ENCODE data around the gene MTCH1. TPM values are rescaled to one million over a fixed set of nuclear protein-coding genes. Genes with fewer than 3 reads are reported as not detected.
"Not testable (repeated sequence)": the region's sequence is repeated elsewhere in the genome, so short reads cannot be mapped to it uniquely, and the experiment has no call there.

Gene MTCH1
- total RNA-seq, 2 experiments from 2014 or later, result 231 to 239 TPM

DNA sequence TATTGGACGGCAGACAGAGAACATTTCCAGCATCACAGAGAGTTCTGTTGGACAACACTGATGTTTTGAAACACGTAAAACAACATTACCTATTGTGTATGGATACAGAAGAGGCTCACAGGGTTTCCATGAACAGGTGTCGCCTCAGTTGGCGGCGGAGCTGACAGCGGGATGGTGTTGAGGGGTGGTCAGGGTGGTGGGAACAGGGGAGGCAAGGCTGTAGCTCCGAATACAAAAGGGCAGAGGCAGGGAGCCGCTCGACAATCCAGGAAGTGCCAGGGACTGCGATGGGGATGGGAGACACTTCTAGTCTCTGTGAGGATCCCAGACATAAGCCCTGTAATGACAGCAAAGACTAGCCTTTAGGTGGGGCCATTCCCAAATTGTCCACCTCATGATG, 46.0 kb downstream of the MTCH1 start:
- DNase-seq, result no peak
- H3K27me3 ChIP-seq (ENCODE audit: control insufficient read depth in 1 of 2, insufficient read depth in 2 of 2, low read length in 2 of 2), result no peaks in the 10 kb centered on the region
- Mint-ChIP-seq H3K9me3 (no peaks in the 10 kb centered on the region), H3K27me3 (no peaks in the 10 kb centered on the region), H3K36me3 (ENCODE audit: low read depth) (no peaks in the 10 kb centered on the region), H3K27ac (no peak overlapping the region), H3K4me3 (no peak overlapping the region), H3K4me1 (ENCODE audit: low read depth) (no peaks in the 10 kb centered on the region)
- no peak overlapping the region for H3K4me3 ChIP-seq (ENCODE audit: low read length)
- CTCF ChIA-PET, result no interaction called here
- no peaks in the 10 kb centered on the region for H3K4me1 ChIP-seq (ENCODE audit: insufficient read depth, low read length)
- intact Hi-C loops (cut with DNase I, micrococcal nuclease), result no loop called here
- ATAC-seq (ENCODE audit: poor library complexity), result no peak
- H3K36me3 ChIP-seq (ENCODE audit: insufficient read depth, low read length), result no peaks in the 10 kb centered on the region
- POLR2A ChIA-PET, result no interaction called here
- H3K9me3 ChIP-seq (ENCODE audit: control insufficient read depth in 1 of 2, insufficient read depth in 1 of 2, low read length in 2 of 2), result no peaks in the 10 kb centered on the region
- H3K27ac ChIP-seq (ENCODE audit: low read depth in 1 of 2, low read length in 2 of 2), result no peak overlapping the region
- TF ChIP-seq, protein P1, sequence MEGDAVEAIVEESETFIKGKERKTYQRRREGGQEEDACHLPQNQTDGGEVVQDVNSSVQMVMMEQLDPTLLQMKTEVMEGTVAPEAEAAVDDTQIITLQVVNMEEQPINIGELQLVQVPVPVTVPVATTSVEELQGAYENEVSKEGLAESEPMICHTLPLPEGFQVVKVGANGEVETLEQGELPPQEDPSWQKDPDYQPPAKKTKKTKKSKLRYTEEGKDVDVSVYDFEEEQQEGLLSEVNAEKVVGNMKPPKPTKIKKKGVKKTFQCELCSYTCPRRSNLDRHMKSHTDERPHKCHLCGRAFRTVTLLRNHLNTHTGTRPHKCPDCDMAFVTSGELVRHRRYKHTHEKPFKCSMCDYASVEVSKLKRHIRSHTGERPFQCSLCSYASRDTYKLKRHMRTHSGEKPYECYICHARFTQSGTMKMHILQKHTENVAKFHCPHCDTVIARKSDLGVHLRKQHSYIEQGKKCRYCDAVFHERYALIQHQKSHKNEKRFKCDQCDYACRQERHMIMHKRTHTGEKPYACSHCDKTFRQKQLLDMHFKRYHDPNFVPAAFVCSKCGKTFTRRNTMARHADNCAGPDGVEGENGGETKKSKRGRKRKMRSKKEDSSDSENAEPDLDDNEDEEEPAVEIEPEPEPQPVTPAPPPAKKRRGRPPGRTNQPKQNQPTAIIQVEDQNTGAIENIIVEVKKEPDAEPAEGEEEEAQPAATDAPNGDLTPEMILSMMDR (IDR thresholded peaks at IDR 0.05), result no peak

DNA sequence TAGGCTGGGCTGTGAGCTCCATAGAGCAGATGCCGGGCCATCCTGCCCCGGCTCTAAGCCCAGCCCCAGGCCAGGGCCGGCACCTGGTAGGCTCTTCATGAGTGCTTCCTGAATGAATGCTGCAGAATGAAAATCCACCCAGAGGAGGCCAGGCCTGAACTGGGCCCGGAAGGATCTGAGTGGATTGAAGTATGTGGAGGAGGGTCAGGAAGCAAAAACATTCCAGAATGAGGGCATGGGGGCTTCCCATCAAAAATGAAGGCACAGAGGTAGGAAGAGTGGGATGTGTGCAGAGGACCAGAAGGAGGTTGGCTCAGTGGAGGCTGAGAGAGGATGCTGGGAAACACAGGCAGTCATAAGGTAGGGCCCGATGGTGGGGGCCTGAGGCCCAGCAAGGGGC, 47.0 kb downstream of the MTCH1 start:
- H3K27ac ChIP-seq (ENCODE audit: low read depth in 1 of 2, low read length in 2 of 2); H3K27me3 ChIP-seq (ENCODE audit: control insufficient read depth in 1 of 2, insufficient read depth in 2 of 2, low read length in 2 of 2); H3K36me3 ChIP-seq (ENCODE audit: insufficient read depth, low read length); H3K4me3 Mint-ChIP-seq; DNase-seq; POLR2A ChIA-PET; intact Hi-C loops (cut with DNase I, micrococcal nuclease); ATAC-seq (ENCODE audit: poor library complexity); CTCF ChIA-PET; H3K4me1 Mint-ChIP-seq (ENCODE audit: low read depth); H3K4me3 ChIP-seq (ENCODE audit: low read length); H3K9me3 ChIP-seq (ENCODE audit: control insufficient read depth in 1 of 2, insufficient read depth in 1 of 2, low read length in 2 of 2); H3K36me3 Mint-ChIP-seq (ENCODE audit: low read depth); H3K27me3 Mint-ChIP-seq; H3K27ac Mint-ChIP-seq; H3K9me3 Mint-ChIP-seq; H3K4me1 ChIP-seq (ENCODE audit: insufficient read depth, low read length): not testable (repeated sequence)

DNA sequence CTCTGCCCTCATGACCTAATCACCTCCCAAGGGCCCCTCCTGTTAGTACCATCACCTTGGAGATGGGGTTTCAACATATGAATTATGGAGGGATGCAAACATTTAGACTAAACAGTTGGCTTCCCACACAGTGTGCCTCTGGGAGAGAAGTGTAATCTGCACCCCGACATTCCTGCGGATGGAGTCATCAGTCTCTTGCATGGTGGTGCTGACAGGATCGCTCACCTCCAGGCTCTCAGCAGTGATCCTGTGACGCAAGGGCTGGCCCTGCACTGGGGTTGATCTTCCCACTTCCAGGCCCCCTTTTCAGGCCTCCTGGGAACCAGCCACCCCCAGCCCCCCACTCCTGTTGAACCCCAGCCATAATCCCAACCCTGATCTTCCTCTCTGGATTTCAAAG, 47.5 kb downstream of the MTCH1 start:
- ChIA-PET CTCF (no interaction called here), POLR2A (no interaction called here)
- H3K4me1 Mint-ChIP-seq (ENCODE audit: low read depth), result no peaks in the 10 kb centered on the region
- H3K27me3 Mint-ChIP-seq, result no peaks in the 10 kb centered on the region
- no peak for DNase-seq
- no peak overlapping the region for H3K4me3 ChIP-seq (ENCODE audit: low read length)
- TF ChIP-seq, protein P1 (IDR thresholded peaks at IDR 0.05), result no peak
- H3K9me3 Mint-ChIP-seq, result no peaks in the 10 kb centered on the region
- no peak overlapping the region for H3K27ac Mint-ChIP-seq
- H3K27ac ChIP-seq (ENCODE audit: low read depth in 1 of 2, low read length in 2 of 2), result no peak overlapping the region
- H3K27me3 ChIP-seq (ENCODE audit: control insufficient read depth in 1 of 2, insufficient read depth in 2 of 2, low read length in 2 of 2), result no peaks in the 10 kb centered on the region
- H3K9me3 ChIP-seq (ENCODE audit: control insufficient read depth in 1 of 2, insufficient read depth in 1 of 2, low read length in 2 of 2), result no peaks in the 10 kb centered on the region
- no peak for ATAC-seq (ENCODE audit: poor library complexity)
- no peaks in the 10 kb centered on the region for H3K4me1 ChIP-seq (ENCODE audit: insufficient read depth, low read length)
- H3K36me3 Mint-ChIP-seq (ENCODE audit: low read depth), result no peaks in the 10 kb centered on the region
- no peaks in the 10 kb centered on the region for H3K36me3 ChIP-seq (ENCODE audit: insufficient read depth, low read length)
- no peak overlapping the region for H3K4me3 Mint-ChIP-seq
- intact Hi-C loops (cut with DNase I, micrococcal nuclease), result no loop called here

DNA sequence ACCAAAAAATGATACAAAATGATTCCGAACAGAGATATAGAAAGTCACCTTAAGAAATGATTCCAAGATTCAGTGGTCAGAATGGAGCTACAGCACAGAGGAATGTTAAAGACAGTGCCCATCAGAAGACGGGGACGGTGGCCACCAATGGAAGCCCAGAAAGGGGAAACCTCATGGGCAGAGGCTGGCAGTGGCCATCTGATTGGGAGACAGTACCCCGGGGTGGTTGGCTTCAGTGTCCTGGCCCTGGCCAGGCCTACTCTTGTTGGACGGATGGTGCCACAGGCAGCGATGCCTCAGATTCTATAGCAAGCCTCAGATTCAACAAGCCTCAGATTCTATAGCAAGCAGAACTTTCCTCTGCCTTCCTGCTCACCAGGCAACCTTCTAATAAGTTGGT, 48.1 kb downstream of the MTCH1 start:
- CTCF ChIA-PET, result interaction anchor here (1.6 kb wide), 1 partner anchor 10 kb away, joined by 3 read pairs; no protein-coding TSS in a partner anchor

More for the DNA sequence above, 48.1 kb downstream of the MTCH1 start:
- no peak for ATAC-seq (ENCODE audit: poor library complexity)
- POLR2A ChIA-PET, result no interaction called here
- Mint-ChIP-seq H3K36me3 (ENCODE audit: low read depth) (no peaks in the 10 kb centered on the region), H3K4me1 (ENCODE audit: low read depth) (no peaks in the 10 kb centered on the region), H3K27me3 (no peaks in the 10 kb centered on the region), H3K9me3 (no peaks in the 10 kb centered on the region), H3K27ac (no peak overlapping the region), H3K4me3 (no peak overlapping the region)
- Histone ChIP-seq H3K27ac (ENCODE audit: low read depth in 1 of 2, low read length in 2 of 2) (no peak overlapping the region), H3K4me3 (ENCODE audit: low read length) (no peak overlapping the region), H3K9me3 (ENCODE audit: control insufficient read depth in 1 of 2, insufficient read depth in 1 of 2, low read length in 2 of 2) (no peaks in the 10 kb centered on the region), H3K4me1 (ENCODE audit: insufficient read depth, low read length) (no peaks in the 10 kb centered on the region), H3K36me3 (ENCODE audit: insufficient read depth, low read length) (no peaks in the 10 kb centered on the region), H3K27me3 (ENCODE audit: control insufficient read depth in 1 of 2, insufficient read depth in 2 of 2, low read length in 2 of 2) (no peaks in the 10 kb centered on the region)
- TF ChIP-seq, protein P1 (IDR thresholded peaks at IDR 0.05), result no peak
- DNase-seq, result no peak
- intact Hi-C loops (cut with DNase I, micrococcal nuclease), result no loop called here

Measured in CD4-positive, alpha-beta T cell (primary cell).